Measurements from ENCODE around the gene TRAF3IP1.

The TRAF3IP1 gene

DNA sequence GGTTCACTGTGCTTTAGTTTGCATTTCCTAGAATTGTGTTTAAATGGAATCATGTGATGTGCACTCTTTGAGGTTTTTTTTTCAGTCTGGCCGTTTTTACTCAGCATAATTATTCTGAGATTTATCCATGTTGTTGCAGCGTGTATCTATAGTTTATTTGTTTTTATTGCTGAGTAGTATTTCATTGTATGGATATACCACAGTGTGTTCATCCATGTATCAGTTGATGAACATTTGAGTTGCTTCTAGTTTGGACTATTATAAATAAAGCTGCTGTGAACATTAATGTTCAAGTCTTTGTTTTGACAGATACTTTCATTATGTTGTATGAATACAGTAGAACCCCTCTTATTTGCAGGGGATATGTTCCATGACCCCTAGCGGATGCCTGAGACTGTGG lies 39.1 kb downstream of the TRAF3IP1 start:
- Histone ChIP-seq H3K9me3 (no peaks in the 10 kb centered on the region), H3K27ac (no peak overlapping the region), H3K4me1 (no peaks in the 10 kb centered on the region), H3K27me3 (no peaks in the 10 kb centered on the region), H3K4me3 (no peak overlapping the region), H3K36me3 (peaks cover 20 to 71% (median 24%) of the 10 kb centered on the region in 3 donors)
- TF ChIP-seq, protein P1, sequence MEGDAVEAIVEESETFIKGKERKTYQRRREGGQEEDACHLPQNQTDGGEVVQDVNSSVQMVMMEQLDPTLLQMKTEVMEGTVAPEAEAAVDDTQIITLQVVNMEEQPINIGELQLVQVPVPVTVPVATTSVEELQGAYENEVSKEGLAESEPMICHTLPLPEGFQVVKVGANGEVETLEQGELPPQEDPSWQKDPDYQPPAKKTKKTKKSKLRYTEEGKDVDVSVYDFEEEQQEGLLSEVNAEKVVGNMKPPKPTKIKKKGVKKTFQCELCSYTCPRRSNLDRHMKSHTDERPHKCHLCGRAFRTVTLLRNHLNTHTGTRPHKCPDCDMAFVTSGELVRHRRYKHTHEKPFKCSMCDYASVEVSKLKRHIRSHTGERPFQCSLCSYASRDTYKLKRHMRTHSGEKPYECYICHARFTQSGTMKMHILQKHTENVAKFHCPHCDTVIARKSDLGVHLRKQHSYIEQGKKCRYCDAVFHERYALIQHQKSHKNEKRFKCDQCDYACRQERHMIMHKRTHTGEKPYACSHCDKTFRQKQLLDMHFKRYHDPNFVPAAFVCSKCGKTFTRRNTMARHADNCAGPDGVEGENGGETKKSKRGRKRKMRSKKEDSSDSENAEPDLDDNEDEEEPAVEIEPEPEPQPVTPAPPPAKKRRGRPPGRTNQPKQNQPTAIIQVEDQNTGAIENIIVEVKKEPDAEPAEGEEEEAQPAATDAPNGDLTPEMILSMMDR (IDR thresholded peaks at IDR 0.05): no peak
- DNase-seq: no peak
- intact Hi-C loops (cut with DNase I; ENCODE audit: low total_unique reads): no loop called here

GRCh38 chr2:238361877-238362276 lies 41.6 kb downstream of the TRAF3IP1 start:
- peaks cover 16 to 49% (median 20%) of the 10 kb centered on the region in 3 donors for H3K36me3 ChIP-seq
- no peaks in the 10 kb centered on the region for H3K4me1 ChIP-seq
- no peak overlapping the region for H3K4me3 ChIP-seq
- H3K27me3 ChIP-seq: no peaks in the 10 kb centered on the region
- no peak for DNase-seq
- H3K9me3 ChIP-seq: no peaks in the 10 kb centered on the region
- TF ChIP-seq, protein P1 (IDR thresholded peaks at IDR 0.05): no peak
- no peak overlapping the region for H3K27ac ChIP-seq
- intact Hi-C loops (cut with DNase I; ENCODE audit: low total_unique reads): no loop called here

DNA sequence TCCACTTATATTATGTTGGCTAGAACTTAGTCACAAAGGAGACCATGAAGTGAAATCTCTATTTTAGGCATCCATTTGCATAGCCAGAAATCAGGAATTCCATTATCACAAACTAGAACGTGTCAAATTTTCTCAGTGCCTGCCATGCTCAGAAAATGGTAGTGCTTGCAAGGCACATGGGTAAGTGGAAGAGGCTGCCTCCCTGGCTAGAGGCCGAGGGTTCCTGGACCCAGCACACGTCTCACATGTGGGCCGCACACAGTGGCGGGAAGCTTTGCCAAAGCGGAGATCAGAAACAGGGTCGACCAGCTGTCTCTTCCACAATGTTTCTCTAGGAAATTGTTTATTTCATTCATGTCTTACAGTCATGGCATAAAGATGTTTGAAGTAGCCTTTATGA lies 42.3 kb downstream of the TRAF3IP1 start:
- H3K4me3 ChIP-seq: no peak overlapping the region
- TF ChIP-seq, protein P1 (IDR thresholded peaks at IDR 0.05): no peak
- H3K4me1 ChIP-seq: no peaks in the 10 kb centered on the region
- no peak overlapping the region for H3K27ac ChIP-seq
- H3K27me3 ChIP-seq: no peaks in the 10 kb centered on the region
- no peak for DNase-seq
- intact Hi-C loops (cut with DNase I; ENCODE audit: low total_unique reads): no loop called here
- peaks cover 16 to 46% (median 20%) of the 10 kb centered on the region in 3 donors for H3K36me3 ChIP-seq
- H3K9me3 ChIP-seq: no peaks in the 10 kb centered on the region

GRCh38 chr2:238369591-238370040 lies 49.3 kb downstream of the TRAF3IP1 start:
- TF ChIP-seq, protein P1 (IDR thresholded peaks at IDR 0.05): no peak
- no peak overlapping the region for H3K27ac ChIP-seq
- no peaks in the 10 kb centered on the region for H3K4me1 ChIP-seq
- no peaks in the 10 kb centered on the region for H3K36me3 ChIP-seq
- DNase-seq: no peak
- no peaks in the 10 kb centered on the region for H3K27me3 ChIP-seq
- intact Hi-C loops (cut with DNase I; ENCODE audit: low total_unique reads): loop anchor here (5.0 to 10.0 kb wide), 2 partner anchors 93 to 415 kb away; no protein-coding TSS in a partner anchor
- H3K4me3 ChIP-seq: no peak overlapping the region
- no peaks in the 10 kb centered on the region for H3K9me3 ChIP-seq

DNA sequence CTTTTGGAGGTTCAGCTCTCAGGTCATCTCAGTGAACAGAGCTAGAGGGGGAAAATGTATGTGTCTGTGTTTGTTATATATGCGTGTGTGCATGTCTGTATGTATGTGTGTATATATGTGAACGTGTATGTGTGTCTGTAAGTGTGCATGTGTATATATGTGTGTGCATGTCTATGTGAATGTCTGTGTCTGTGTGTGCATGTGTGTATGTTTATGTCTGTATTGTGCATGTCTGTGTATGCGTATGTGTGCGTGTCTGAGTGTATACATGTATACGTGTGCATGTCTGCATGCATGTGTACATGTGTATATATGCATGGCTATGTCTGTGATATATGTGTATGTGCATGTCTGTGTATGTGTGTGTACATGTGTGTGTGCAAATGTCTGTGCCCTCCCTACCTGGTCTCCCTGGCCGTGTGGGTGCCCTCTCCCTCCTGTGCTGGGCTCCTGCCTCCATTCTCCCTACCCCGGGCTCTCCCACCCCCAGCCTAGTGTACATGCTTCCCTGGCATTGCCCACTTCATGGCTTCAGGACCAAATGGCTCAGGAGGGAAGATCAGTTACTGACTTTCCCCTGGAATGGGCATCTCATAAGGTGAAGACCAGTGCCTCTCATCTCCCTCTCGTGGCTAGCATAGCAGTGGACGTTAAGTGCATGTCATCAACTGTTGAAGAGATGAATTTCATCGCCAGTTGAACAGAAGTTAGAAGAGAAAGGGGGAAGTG lies 49.9 kb downstream of the TRAF3IP1 start:
- H3K27ac ChIP-seq: no peak overlapping the region
- no peak for DNase-seq
- no peak overlapping the region for H3K4me3 ChIP-seq
- H3K4me1 ChIP-seq: no peaks in the 10 kb centered on the region
- no peaks in the 10 kb centered on the region for H3K27me3 ChIP-seq
- TF ChIP-seq, protein P1 (IDR thresholded peaks at IDR 0.05): no peak
- H3K9me3 ChIP-seq: no peaks in the 10 kb centered on the region
- H3K36me3 ChIP-seq: no peaks in the 10 kb centered on the region
- intact Hi-C loops (cut with DNase I; ENCODE audit: low total_unique reads): loop anchor here (5.0 to 10.0 kb wide), 2 partner anchors 92 to 415 kb away; no protein-coding TSS in a partner anchor

Measured in tibial artery (tissue), 4 donors.